ENCODE results near the gene RBMX.

- no peak for TF ChIP-seq CTCF (IDR thresholded peaks at IDR 0.05; ENCODE audit: low read length)
- TF ChIP-seq EZH2 (optimal IDR thresholded peaks at IDR 0.05; ENCODE audit: low read depth, low read length), result no peak
- no peak for TF ChIP-seq EZH2phosphoT487 (IDR thresholded peaks at IDR 0.05; ENCODE audit: low read length)
These were observed 51.7 kb downstream of the RBMX start for GRCh38 chrX:136828830-136829229.
